Kidney (tissue), 14 donors: Measurements from ENCODE around the gene EPHA2. TPM values are rescaled to one million over a fixed set of nuclear protein-coding genes. Genes with fewer than 3 reads are reported as not detected.
"Not testable (repeated sequence)": the region's sequence is repeated elsewhere in the genome, so short reads cannot be mapped to it uniquely, and the experiment has no call there.

Experiments
- DNase-seq, 5 donors: peaks; one replicate each; pipeline ENCODE4 v3.0.0-alpha.2; 2013 to 2020
- FAIRE-seq: peaks from 2 replicates; lab custom pipeline; 2012; peaks lifted over from hg19 to GRCh38; lab: Jason Lieb, UNC
- H3K27ac ChIP-seq, 2 donors: one replicate each; pipeline ENCODE4 v1.7.0; 2013; ENCODE audit warnings: low read depth in 2 of 2, low read length in 2 of 2, inconsistent platforms in 1 of 2
- H3K27me3 ChIP-seq: one replicate; pipeline ENCODE4 v1.7.1; 2013; ENCODE audit warnings: low read length, inconsistent platforms; ENCODE audit not compliant: control insufficient read depth, insufficient read depth
- H3K36me3 ChIP-seq, 3 donors: one replicate each; pipeline versions ENCODE4 v1.7.0 to v1.7.1; 2013; ENCODE audit warnings: low read length in 3 of 3, control low read depth in 1 of 3, inconsistent platforms in 1 of 3; ENCODE audit not compliant: insufficient read depth in 3 of 3, control insufficient read depth in 2 of 3
- H3K4me1 ChIP-seq, 3 donors: one replicate each; pipeline versions ENCODE4 v1.7.0 to v1.7.1; 2013; ENCODE audit warnings: low read length in 3 of 3, inconsistent platforms in 1 of 3, low read depth in 1 of 3; ENCODE audit not compliant: control insufficient read depth in 2 of 3, insufficient read depth in 2 of 3
- H3K4me3 ChIP-seq, 3 donors: one replicate each; pipeline versions ENCODE4 v1.7.0 to v1.8.1; 2013; ENCODE audit warnings: low read length in 3 of 3, control low read depth in 1 of 3, inconsistent platforms in 1 of 3
- H3K9ac ChIP-seq, 3 donors: one replicate each; pipeline versions ENCODE4 v1.7.0 to v1.7.1; 2013; ENCODE audit warnings: low read length in 3 of 3, control low read depth in 1 of 3, inconsistent platforms in 1 of 3
- H3K9me3 ChIP-seq, 3 donors: one replicate each; pipeline versions ENCODE4 v1.7.0 to v1.7.1; 2013; ENCODE audit warnings: low read length in 3 of 3, control low read depth in 1 of 3, inconsistent platforms in 1 of 3; ENCODE audit not compliant: control insufficient read depth in 2 of 3, insufficient read depth in 1 of 3
- intact Hi-C: fragments of 100-400 bp; cut with DNase I; formaldehyde crosslinking; loops from one replicate; pipeline ENCODE4 v1.11.1; 2022
- polyA plus RNA-seq: library from polyadenylated mRNA; stranded (reverse); fragments of 350-450 nt; fragmentation: Illumina TruSeq; extraction: RNeasy Lipid Tissue Mini Kit (QIAGEN cat#74804); gene quantifications from one replicate; pipeline ENCODE4 v1.2.3, GENCODE V29; 2014; ENCODE audit warnings: low read depth, low replicate concordance; ENCODE audit not compliant: insufficient read depth
- total RNA-seq: library from RNA; stranded (reverse); fragmentation: NEBNext Ultra II Directional; extraction: Animal tissue kit (Norgen Biotek cat#: 25700); gene quantifications from one replicate; pipeline ENCODE4 v1.2.1, GENCODE V29; 2021
- TF ChIP-seq, protein P1 (sequence below): IDR thresholded peaks from 3 replicates; pipeline ENCODE4 v1.5.1; 2012; ENCODE audit warnings: mild to moderate bottlenecking, moderate library complexity, borderline replicate concordance; ENCODE audit not compliant: insufficient read depth; ENCODE audit errors: extremely low read depth
- donor health status: control.
- donor health status: control.
- donor health status: control.
- donor health status: control.
- donor health status: control.
- donor health status: DM: yes; HTN: yes; CAD: no.
- donor health status: Normal renal cell carcinoma (clear cell type).

Gene EPHA2
- total and polyA plus RNA-seq, 2 donors from 2014 or later, result 5.5 to 34.2 TPM

DNA sequence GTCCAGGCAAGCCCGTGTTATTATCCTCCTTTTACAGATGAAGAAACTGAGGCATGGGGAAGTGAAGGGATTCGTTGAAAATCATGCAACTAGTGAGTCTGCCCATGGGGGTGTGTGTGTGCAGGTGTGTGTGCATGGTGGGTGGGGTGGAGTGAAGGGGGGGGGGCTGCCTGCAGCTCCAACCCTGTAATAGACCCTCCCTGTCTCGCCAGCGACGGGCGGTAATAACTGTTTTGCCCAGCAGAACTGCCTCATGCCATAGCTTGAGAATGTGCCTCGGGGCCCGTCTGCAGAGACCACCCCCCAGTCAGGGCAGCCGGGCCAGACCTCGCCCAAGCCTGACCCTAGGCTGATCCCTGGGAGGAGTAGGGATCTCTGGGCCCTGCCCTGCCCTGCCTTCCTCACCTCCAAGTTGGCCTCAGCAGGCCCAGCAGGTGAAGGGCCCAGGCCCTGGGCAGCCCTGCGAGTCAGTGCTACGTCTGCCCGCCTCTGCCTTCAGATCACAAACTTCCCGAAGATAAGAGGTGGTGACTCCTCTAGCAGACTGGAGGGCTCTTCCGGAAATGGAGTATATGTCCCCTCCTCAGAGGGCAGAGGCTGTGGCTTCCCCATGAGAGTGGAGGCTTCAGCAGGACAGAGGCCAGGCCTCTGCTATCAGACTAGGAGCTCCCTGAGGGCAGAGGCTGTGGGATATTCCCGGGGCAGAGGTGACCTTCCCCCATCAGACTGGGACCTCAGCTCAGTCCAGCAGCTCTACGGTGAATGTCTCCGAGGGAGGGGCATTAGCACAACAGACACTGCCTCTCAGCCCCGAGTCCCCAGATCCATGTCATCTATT is 15.7 kb upstream of the EPHA2 start:
- H3K9ac ChIP-seq, result no peak overlapping the region
- H3K27me3 ChIP-seq, result no peaks in the 10 kb centered on the region
- TF ChIP-seq, protein P1, sequence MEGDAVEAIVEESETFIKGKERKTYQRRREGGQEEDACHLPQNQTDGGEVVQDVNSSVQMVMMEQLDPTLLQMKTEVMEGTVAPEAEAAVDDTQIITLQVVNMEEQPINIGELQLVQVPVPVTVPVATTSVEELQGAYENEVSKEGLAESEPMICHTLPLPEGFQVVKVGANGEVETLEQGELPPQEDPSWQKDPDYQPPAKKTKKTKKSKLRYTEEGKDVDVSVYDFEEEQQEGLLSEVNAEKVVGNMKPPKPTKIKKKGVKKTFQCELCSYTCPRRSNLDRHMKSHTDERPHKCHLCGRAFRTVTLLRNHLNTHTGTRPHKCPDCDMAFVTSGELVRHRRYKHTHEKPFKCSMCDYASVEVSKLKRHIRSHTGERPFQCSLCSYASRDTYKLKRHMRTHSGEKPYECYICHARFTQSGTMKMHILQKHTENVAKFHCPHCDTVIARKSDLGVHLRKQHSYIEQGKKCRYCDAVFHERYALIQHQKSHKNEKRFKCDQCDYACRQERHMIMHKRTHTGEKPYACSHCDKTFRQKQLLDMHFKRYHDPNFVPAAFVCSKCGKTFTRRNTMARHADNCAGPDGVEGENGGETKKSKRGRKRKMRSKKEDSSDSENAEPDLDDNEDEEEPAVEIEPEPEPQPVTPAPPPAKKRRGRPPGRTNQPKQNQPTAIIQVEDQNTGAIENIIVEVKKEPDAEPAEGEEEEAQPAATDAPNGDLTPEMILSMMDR, result no peak
- peak in 1 of 5 donors; percentile 44 for DNase-seq
- FAIRE-seq, result no peak
- H3K9me3 ChIP-seq, result no peaks in the 10 kb centered on the region
- intact Hi-C loops, result no loop called here
- H3K4me3 ChIP-seq, result no peak overlapping the region
- H3K27ac ChIP-seq, result no peak overlapping the region
- H3K4me1 ChIP-seq, result peaks cover 0 to 14% (median 8%) of the 10 kb centered on the region in 3 donors
- H3K36me3 ChIP-seq, result no peaks in the 10 kb centered on the region

DNA sequence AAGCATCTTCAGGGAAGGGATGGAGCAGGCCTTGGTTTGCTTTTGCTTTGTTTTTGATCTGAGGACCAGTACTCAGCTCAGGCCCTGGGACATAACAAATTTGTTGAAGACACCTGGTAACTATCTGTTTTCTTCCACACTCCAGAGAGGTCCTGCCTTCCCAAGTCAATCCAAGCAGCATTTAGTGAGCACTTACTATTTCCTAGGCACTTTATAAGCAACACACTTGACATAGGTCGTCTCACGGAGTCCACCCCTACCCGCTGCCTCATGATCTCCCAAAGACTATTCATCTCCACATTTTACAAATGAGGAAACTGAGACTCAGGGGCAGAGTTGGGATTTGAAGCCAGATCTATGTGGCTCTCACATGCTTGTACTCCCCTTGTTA is 14.4 kb upstream of the EPHA2 start:
- TF ChIP-seq, protein P1, result no peak
- FAIRE-seq (no peak), DNase-seq (no peak)
- Histone ChIP-seq H3K9me3 (no peaks in the 10 kb centered on the region), H3K27ac (no peak overlapping the region), H3K9ac (no peak overlapping the region), H3K4me1 (peaks cover 0 to 6% (median 0%) of the 10 kb centered on the region in 3 donors), H3K36me3 (no peaks in the 10 kb centered on the region), H3K4me3 (no peak overlapping the region), H3K27me3 (no peaks in the 10 kb centered on the region)
- intact Hi-C loops, result no loop called here

DNA sequence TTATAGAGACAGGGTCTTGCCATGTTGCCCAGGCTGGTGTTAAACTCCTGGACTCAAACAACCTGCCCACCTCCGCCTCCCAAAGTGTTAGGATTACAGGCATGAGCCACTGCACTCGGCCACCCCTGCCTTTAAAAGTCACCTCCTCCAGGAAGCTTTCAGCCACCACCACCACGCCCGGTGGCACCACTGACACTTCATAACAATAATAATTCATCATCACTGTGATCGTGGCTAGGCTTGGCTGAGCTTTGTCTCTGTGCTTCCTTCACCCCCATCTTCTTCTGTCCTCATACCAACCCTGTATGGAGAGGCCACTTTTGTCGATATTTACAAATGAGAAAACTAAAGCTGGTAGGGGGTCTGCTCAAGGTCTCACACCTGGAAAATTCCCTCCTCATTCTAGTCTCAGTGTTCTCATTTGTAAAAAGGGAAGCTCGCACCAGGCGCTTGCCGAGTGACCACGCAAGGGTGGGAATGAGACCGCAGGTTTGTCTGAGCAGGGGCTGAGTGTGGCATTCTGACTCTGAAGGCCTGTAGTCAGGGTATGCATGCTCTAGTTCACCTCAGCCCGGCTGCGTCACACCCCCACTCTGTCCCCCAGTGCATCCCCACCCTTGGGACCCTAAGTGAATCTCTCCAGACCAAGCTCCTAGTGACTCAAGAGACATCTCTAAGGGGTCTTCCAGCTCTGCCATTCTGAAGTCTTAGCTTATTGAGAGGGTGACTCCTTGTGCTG is 12.9 kb upstream of the EPHA2 start:
- Histone ChIP-seq H3K4me1 (peaks cover 0 to 6% (median 0%) of the 10 kb centered on the region in 3 donors), H3K27me3 (no peaks in the 10 kb centered on the region), H3K36me3 (no peaks in the 10 kb centered on the region)

DNA sequence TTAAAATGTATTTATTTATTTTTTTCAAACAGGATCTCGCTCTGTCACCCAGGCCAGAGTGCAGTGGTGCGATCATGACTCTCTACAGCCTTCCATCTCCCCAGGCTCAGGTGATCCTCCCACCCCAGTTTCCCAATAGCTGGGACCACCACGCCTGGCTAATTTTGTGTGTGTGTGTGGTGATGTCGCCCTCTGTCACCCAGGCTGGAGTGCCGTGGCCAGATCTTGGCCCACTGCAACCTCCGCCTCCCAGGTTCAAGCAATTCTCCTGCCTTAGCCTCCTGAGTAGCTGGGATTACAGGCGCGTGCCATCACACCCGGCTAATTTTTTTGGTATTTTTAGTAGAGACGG is 12.3 kb upstream of the EPHA2 start:
- DNase-seq, result peak in 1 of 5 donors; percentile 62
- H3K9ac ChIP-seq, H3K9me3 ChIP-seq, H3K4me1 ChIP-seq, H3K36me3 ChIP-seq, intact Hi-C loops, H3K27ac ChIP-seq, FAIRE-seq, H3K4me3 ChIP-seq, H3K27me3 ChIP-seq: not testable (repeated sequence)

More for the DNA sequence above, 12.9 kb upstream of the EPHA2 start:
- intact Hi-C loops, result no loop called here
- FAIRE-seq (no peak), DNase-seq (no peak)
- Histone ChIP-seq H3K9me3 (no peaks in the 10 kb centered on the region), H3K9ac (no peak overlapping the region), H3K4me3 (no peak overlapping the region), H3K27ac (no peak overlapping the region)
- TF ChIP-seq, protein P1, result no peak
